H1 (cell line): ENCODE results near the gene ZDHHC22. TPM values are rescaled to one million over a fixed set of nuclear protein-coding genes. Genes with fewer than 3 reads are reported as not detected.

Experiments used
- CTCF ChIA-PET: fragments of 300-600 bp; sonication (Branson Sonifier 250); formaldehyde crosslinking; loops from one replicate; lab custom pipeline; 2021; ENCODE audit not compliant: partially characterized antibody; lab: Charles Lee
- POLR2A ChIA-PET: fragments of 300-600 bp; sonication (Branson Sonifier 250); formaldehyde crosslinking; loops from one replicate; lab custom pipeline; 2021; ENCODE audit warnings: inconsistent platforms; ENCODE audit not compliant: partially characterized antibody; lab: Charles Lee
- DNase-seq, 2 experiments: peaks; one replicate each; pipeline versions ENCODE4 v3.0.0 to v3.0.0-alpha.2; 2010 to 2022; ENCODE audit warnings: low spot score in 2 of 2, low read depth in 1 of 2, mixed read lengths in 1 of 2
- FAIRE-seq: peaks from 2 replicates; lab custom pipeline; 2011; peaks lifted over from hg19 to GRCh38; lab: Jason Lieb, UNC
- H2AFZ ChIP-seq: 2 replicates; pipeline ENCODE4 v1.8.1; 2012; ENCODE audit warnings: low read length, inconsistent platforms
- H2AK5ac ChIP-seq: 2 replicates; pipeline ENCODE4 v1.6.1; 2013; ENCODE audit warnings: low read depth, low read length
- H2BK120ac ChIP-seq: replicated peaks from 2 replicates; pipeline ENCODE3; 2013; ENCODE audit warnings: low read depth, low read length, inconsistent platforms
- H2BK12ac ChIP-seq: 2 replicates; pipeline ENCODE4 v1.6.1; 2013; ENCODE audit warnings: low read depth, low read length
- H2BK15ac ChIP-seq: 2 replicates; pipeline ENCODE4 v1.6.1; 2013; ENCODE audit warnings: low read length
- H2BK20ac ChIP-seq: 2 replicates; pipeline ENCODE4 v1.6.1; 2013; ENCODE audit warnings: low read length
- H2BK5ac ChIP-seq: 2 replicates; pipeline ENCODE4 v1.6.1; 2013; ENCODE audit warnings: low read depth, low read length
- H3K14ac ChIP-seq: 2 replicates; pipeline ENCODE4 v1.6.1; 2013; ENCODE audit warnings: inconsistent platforms; ENCODE audit not compliant: insufficient read length
- H3K18ac ChIP-seq: 2 replicates; pipeline ENCODE4 v1.6.1; 2013; ENCODE audit warnings: low read length; ENCODE audit errors: extremely low read depth
- H3K23ac ChIP-seq: 2 replicates; pipeline ENCODE4 v1.6.1; 2013; ENCODE audit warnings: inconsistent platforms; ENCODE audit not compliant: insufficient read length
- H3K23me2 ChIP-seq: 2 replicates; pipeline ENCODE4 v1.6.1; 2013; ENCODE audit warnings: low read depth, low read length
- H3K27ac ChIP-seq: 2 replicates; pipeline ENCODE4 v1.6.1; 2011; ENCODE audit warnings: low read depth, low read length, inconsistent platforms
- H3K27me3 ChIP-seq, 4 experiments: replicated peaks in 1 of 4; 1 replicate in 1 of 4; 2 replicates in 3 of 4; pipeline versions ENCODE4 v1.6.1 to v1.8.1; 2011 to 2013; ENCODE audit warnings: low read length in 3 of 4, mild to moderate bottlenecking in 3 of 4, inconsistent platforms in 2 of 4, mixed read lengths in 2 of 4, moderate library complexity in 1 of 4; ENCODE audit not compliant: control insufficient read depth in 3 of 4, insufficient read depth in 3 of 4; ENCODE audit errors: extremely low read depth in 1 of 4
- H3K36me3 ChIP-seq, 4 experiments: 2 replicates each; pipeline versions ENCODE4 v1.6.1 to v1.8.1; 2011 to 2013; ENCODE audit warnings: mild to moderate bottlenecking in 4 of 4, low read length in 3 of 4, moderate library complexity in 2 of 4, control low read depth in 1 of 4, inconsistent platforms in 1 of 4; ENCODE audit not compliant: insufficient read depth in 4 of 4, control insufficient read depth in 2 of 4
- H3K4ac ChIP-seq: replicated peaks from 2 replicates; pipeline ENCODE3; 2013; ENCODE audit warnings: low read length, low read depth, mixed read lengths, inconsistent platforms; ENCODE audit not compliant: insufficient read length
- H3K4me1 ChIP-seq, 4 experiments: replicated peaks in 1 of 4; 1 replicate in 1 of 4; 2 replicates in 3 of 4; pipeline versions ENCODE4 v1.6.1 to v1.8.1; 2011 to 2013; ENCODE audit warnings: low read length in 3 of 4, inconsistent platforms in 2 of 4, mixed read lengths in 1 of 4; ENCODE audit not compliant: insufficient read depth in 4 of 4, control insufficient read depth in 3 of 4
- H3K4me2 ChIP-seq, 2 experiments: 2 replicates each; pipeline versions ENCODE4 v1.6.1 to v1.8.1; 2011 to 2013; ENCODE audit warnings: low read depth in 2 of 2, low read length in 2 of 2, control low read depth in 1 of 2, inconsistent platforms in 1 of 2, mild to moderate bottlenecking in 1 of 2; ENCODE audit not compliant: insufficient read depth in 1 of 2
- H3K4me3 ChIP-seq, 4 experiments: fragments of 200-600, 300-600 bp in 1 of 4; sonication (generic), shearing (Covaris generic), sonication (Bioruptor Twin) in 1 of 4; 2 replicates each; pipeline versions ENCODE4 v1.5.1 to v1.8.1; 2011 to 2016; ENCODE audit warnings: low read length in 4 of 4, low read depth in 3 of 4, control low read depth in 2 of 4, inconsistent platforms in 2 of 4, mild to moderate bottlenecking in 2 of 4, mixed read lengths in 1 of 4, moderate library complexity in 1 of 4; ENCODE audit not compliant: insufficient read depth in 2 of 4; ENCODE audit errors: extremely low read depth in 1 of 4
- H3K56ac ChIP-seq: replicated peaks from 2 replicates; pipeline ENCODE3; 2013; ENCODE audit warnings: low read depth, mild to moderate bottlenecking, mixed read lengths, low read length, inconsistent platforms; ENCODE audit not compliant: insufficient read length
- H3K79me1 ChIP-seq: 2 replicates; pipeline ENCODE4 v1.6.1; 2013; ENCODE audit warnings: low read depth, low read length, control low read depth
- H3K79me2 ChIP-seq, 2 experiments: 2 replicates each; pipeline versions ENCODE4 v1.6.1 to v1.8.1; 2012 to 2013; ENCODE audit warnings: low read length in 2 of 2, mild to moderate bottlenecking in 2 of 2, inconsistent platforms in 1 of 2; ENCODE audit not compliant: insufficient read depth in 2 of 2, control insufficient read depth in 1 of 2
- H3K9ac ChIP-seq, 4 experiments: replicated peaks in 1 of 4; 1 replicate in 1 of 4; 2 replicates in 3 of 4; pipeline versions ENCODE4 v1.6.1 to v1.8.1; 2011 to 2013; ENCODE audit warnings: low read depth in 3 of 4, low read length in 3 of 4, control low read depth in 2 of 4, mild to moderate bottlenecking in 2 of 4, moderate library complexity in 2 of 4, inconsistent platforms in 1 of 4; ENCODE audit errors: extremely low read depth in 1 of 4
- H3K9me3 ChIP-seq, 2 experiments: 2 replicates each; pipeline versions ENCODE4 v1.6.1 to v1.8.1; 2012 to 2013; ENCODE audit warnings: mild to moderate bottlenecking in 2 of 2, moderate library complexity in 2 of 2, control low read depth in 1 of 2, inconsistent platforms in 1 of 2, low read depth in 1 of 2, low read length in 1 of 2, mixed read lengths in 1 of 2; ENCODE audit not compliant: insufficient read depth in 2 of 2
- H4K20me1 ChIP-seq, 2 experiments: replicated peaks in 1 of 2; 2 replicates each; pipeline versions ENCODE3 to v1.8.1; 2011 to 2013; ENCODE audit warnings: inconsistent platforms in 2 of 2, low read length in 2 of 2, mild to moderate bottlenecking in 1 of 2; ENCODE audit not compliant: insufficient read depth in 2 of 2, control insufficient read depth in 1 of 2
- H4K5ac ChIP-seq: 2 replicates; pipeline ENCODE4 v1.6.1; 2013; ENCODE audit warnings: low read length, low read depth, mixed read lengths, inconsistent platforms; ENCODE audit not compliant: insufficient read length
- H4K8ac ChIP-seq: 2 replicates; pipeline ENCODE4 v1.8.0; 2013; ENCODE audit warnings: mild to moderate bottlenecking, moderate library complexity, low read length, inconsistent platforms; ENCODE audit not compliant: insufficient read depth; ENCODE audit errors: extremely low read depth
- H4K91ac ChIP-seq: replicated peaks from 2 replicates; pipeline ENCODE3; 2013; ENCODE audit warnings: low read length, mixed read lengths, inconsistent platforms; ENCODE audit not compliant: insufficient read length
- KDM5A ChIP-seq: fragments of 200-600 bp; IDR thresholded peaks from 2 replicates; pipeline ENCODE4 v1.7.1; 2012; ENCODE audit warnings: mild to moderate bottlenecking, low read length, inconsistent platforms, mixed read lengths
- MAFK ChIP-seq: IDR thresholded peaks from 2 replicates; pipeline ENCODE4 v1.6.1; 2012; ENCODE audit warnings: low read depth, mild to moderate bottlenecking, improper control_type of control experiment, low read length
- SP1 ChIP-seq: IDR thresholded peaks from 2 replicates; pipeline ENCODE4 v1.6.1; 2011; ENCODE audit warnings: low read depth, low read length
- WGBS, 2 experiments: shearing (Covaris generic) in 1 of 2; methylation state at CpG; one replicate each; pipeline versions ENCODE4 v1.1.6 to v1.1.7; 2013 to 2015; ENCODE audit warnings: low lambda C conversion rate in 2 of 2, mixed read lengths in 2 of 2, inconsistent platforms in 1 of 2, low coverage in 1 of 2, missing lambda C conversion rate in 1 of 2; ENCODE audit not compliant: insufficient replicate concordance in 2 of 2, insufficient coverage in 1 of 2, insufficient read length in 1 of 2; ENCODE audit errors: extremely low coverage in 1 of 2, missing lambda C conversion rate in 1 of 2; 5-methylcytosine and 5-hydroxymethylcytosine counted together
- polyA plus RNA-seq, 7 experiments: library from polyadenylated mRNA; depleted of rRNA in 3 of 7; stranded (reverse) in 5 of 7; unstranded in 2 of 7; fragments of >200 nt in 5 of 7; fragments of 200-250 nt in 2 of 7; gene quantifications; 1 replicate in 5 of 7; 2 replicates in 1 of 7; 4 replicates in 1 of 7; pipeline versions ENCODE4 v1.2.1 to v1.2.3, GENCODE V29; 2011 to 2013; ENCODE audit warnings: missing spikeins in 2 of 7, mixed read lengths in 2 of 7
- total RNA-seq: library from RNA; stranded (reverse); fragmentation: NEBNext Ultra II Directional; extraction: Animal tissue kit (Norgen Biotek cat#: 25700); gene quantifications from 2 replicates; pipeline ENCODE4 v1.2.1, GENCODE V29; 2021

ZDHHC22 gene
- total and polyA plus RNA-seq, 2 of the 8 experiments (the other 6 are each of a cell fraction or from before 2014, with no cell fraction given) = 23.8 to 55.2 TPM

- Histone ChIP-seq H4K8ac (no peak overlapping the region), H2AK5ac (no peak overlapping the region), H4K20me1 (no peaks in the 10 kb centered on the region), H3K4ac (no peak overlapping the region), H3K79me2 (peaks cover 4 to 86% of the 10 kb centered on the region in 2 experiments; a peak in 3 of 4 replicates), H3K36me3 (peaks cover 0 to 13% (median 3%) of the 10 kb centered on the region in 4 experiments; a peak in 4 of 8 replicates), H4K5ac (no peak overlapping the region), H3K14ac (no peak overlapping the region), H3K4me3 (no peak overlapping the region), H3K79me1 (peaks cover 4% of the 10 kb centered on the region; the same call in 1 of the 2 replicates), H3K4me2 (no peak overlapping the region), H2BK15ac (no peak overlapping the region), H3K56ac (no peak overlapping the region), H3K18ac (no peak overlapping the region), H3K23ac (no peak overlapping the region), H4K91ac (no peak overlapping the region), H2BK120ac (no peak overlapping the region), H3K9me3 (no peaks in the 10 kb centered on the region), H3K9ac (no peak overlapping the region), H3K4me1 (peaks cover 4 to 20% (median 12%) of the 10 kb centered on the region in 4 experiments), H2BK20ac (no peak overlapping the region), H3K27me3 (no peaks in the 10 kb centered on the region), H2BK12ac (no peak overlapping the region), H2AFZ (no peak overlapping the region), H3K23me2 (peaks cover 12% of the 10 kb centered on the region; the same call in 1 of the 2 replicates), H3K27ac (no peak overlapping the region), H2BK5ac (no peak overlapping the region)
- FAIRE-seq (no peak), DNase-seq (no peak)
- ChIA-PET POLR2A (interaction anchor here (0.8 to 8.3 kb wide), 3 partner anchors 9 to 21 kb away, joined by 3 to 49 read pairs (median 11); no protein-coding TSS in a partner anchor), CTCF (interaction anchor here (0.6 to 56.8 kb wide), 4 partner anchors 31 to 296 kb away, joined by 3 to 1490 read pairs (median 6); partner anchors contain the start of gene ZDHHC22)
- no peak for TF ChIP-seq SP1
- TF ChIP-seq KDM5A = no peak
- no peak for TF ChIP-seq MAFK
- WGBS, 2 experiments = 83% methylated on average over 4 of the region's 4 CpGs; no CpG with 5 or more reads in 1 of the 2 experiments
These were observed 39.4 kb downstream of the ZDHHC22 start for GRCh38 chr14:77102154-77102553.
